Dermis lymphatic vessel endothelial cell (primary cell): ENCODE data around the gene SLC25A21. TPM values are rescaled to one million over a fixed set of nuclear protein-coding genes. Genes with fewer than 3 reads are reported as not detected.

Experiments used
- total RNA-seq: library from RNA; depleted of rRNA; stranded (reverse); fragments of >200 nt; gene quantifications from 2 replicates; pipeline ENCODE4 v1.2.1, GENCODE V29; 2014

SLC25A21 gene
- 0.43 and 0.60 TPM in 2 replicates for total RNA-seq

DNA sequence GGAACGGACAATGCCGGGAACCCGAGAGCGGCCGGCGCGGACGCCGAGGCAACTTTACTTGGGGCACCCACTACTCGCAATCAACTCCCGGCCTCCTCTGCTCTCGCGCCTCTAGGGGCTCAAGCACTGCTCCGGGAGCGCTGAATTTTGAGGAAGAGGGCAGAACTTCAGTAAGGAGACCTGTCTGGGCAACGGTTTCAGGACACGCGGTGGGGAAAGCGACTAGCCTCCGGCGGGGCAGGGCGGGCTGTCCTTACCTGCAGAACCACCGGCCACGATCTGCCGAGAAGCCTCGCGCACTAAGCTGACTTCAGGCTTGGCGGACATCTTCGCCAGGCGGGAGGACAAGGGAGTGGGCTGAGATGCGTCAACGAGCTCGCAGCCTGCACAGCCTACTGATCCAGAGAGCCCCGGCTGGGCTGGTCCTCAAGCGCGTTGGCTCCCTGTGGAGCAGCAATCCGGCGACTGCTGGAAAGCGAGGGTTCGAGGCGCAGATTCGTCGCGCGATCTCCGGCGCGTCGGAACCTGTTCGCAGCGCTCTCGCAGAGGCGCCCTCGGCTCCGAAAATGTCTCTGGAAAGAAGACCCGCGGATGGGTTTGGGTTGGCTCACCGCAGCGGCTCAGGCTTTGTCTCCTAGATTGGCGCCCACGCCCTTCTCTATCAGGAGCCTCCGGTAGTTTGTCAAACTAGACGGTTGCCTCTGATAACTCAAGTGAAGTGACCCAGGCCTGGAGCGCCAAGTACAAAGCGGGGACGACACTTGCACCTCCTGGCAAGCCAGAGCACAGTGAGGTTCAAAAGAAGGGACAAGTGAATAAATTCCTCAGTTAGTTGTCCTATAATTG is at the start of gene SLC25A21:
TSS of gene SLC25A21 (minus strand) at position 583 of the 846 bp plus-strand sequence.

GRCh38 chr14:37197421-37198272 is 25.2 kb upstream of the SLC25A21 start, which contains the start of gene MIPOL1:
Gene MIPOL1, plus strand, starts transcription at chr14:37197937. Its CDS starts 49,952 bp downstream, at chr14:37247889.

GRCh38 chr14:36661506-36662257 is 510.7 kb downstream of the SLC25A21 start, which contains the start of gene PAX9:
Gene PAX9, plus strand, starts transcription at chr14:36661860. Its CDS starts 230 bp downstream, at chr14:36662090.

Other genes starting within 250 kb of the SLC25A21 start
- 3.5 and 8.9 TPM in 2 replicates for gene MIPOL1, start 25.3 kb upstream of the SLC25A21 start, total RNA-seq